Central memory CD4-positive, alpha-beta T cell (primary cell): ENCODE measurements around the gene S100P.

ENCODE experiments used
- DNase-seq: peaks from one replicate; pipeline ENCODE4 v3.0.0; 2022

Gene S100P

GRCh38 chr4:6727081-6727942 lies 33.6 kb downstream of the S100P start:
- no peak for DNase-seq

- DNase-seq = no peak
These were observed 34.2 kb downstream of the S100P start for GRCh38 chr4:6727943-6728250.

- no peak for DNase-seq
These were observed 34.8 kb downstream of the S100P start for GRCh38 chr4:6728320-6729029.

- DNase-seq = no peak
These were observed 37.1 kb downstream of the S100P start for GRCh38 chr4:6730603-6731317.

GRCh38 chr4:6731318-6731675 lies 37.6 kb downstream of the S100P start:
- DNase-seq = no peak

GRCh38 chr4:6731780-6732179 lies 38.1 kb downstream of the S100P start:
- no peak for DNase-seq

- no peak for DNase-seq
These were observed 39.0 kb downstream of the S100P start for GRCh38 chr4:6732441-6733357.

- no peak for DNase-seq
These were observed 39.9 kb downstream of the S100P start for GRCh38 chr4:6733358-6734164.

GRCh38 chr4:6734165-6734786 lies 40.6 kb downstream of the S100P start:
- no peak for DNase-seq

- no peak for DNase-seq
These were observed 46.2 kb downstream of the S100P start for GRCh38 chr4:6739920-6740319.

- no peak for DNase-seq
These were observed 46.7 kb downstream of the S100P start for GRCh38 chr4:6740347-6740746.

GRCh38 chr4:6742507-6742906 lies 48.8 kb downstream of the S100P start:
- DNase-seq = no peak

- DNase-seq = no peak
These were observed 49.3 kb downstream of the S100P start for GRCh38 chr4:6742989-6743388.
